Lower lobe of right lung (tissue), 2 donors: Measurements from ENCODE around the gene INO80D. TPM values are rescaled to one million over a fixed set of nuclear protein-coding genes. Genes with fewer than 3 reads are reported as not detected.

Source experiments
- ATAC-seq, 2 donors: fragments of 200-7000 bp; cut with Tn5 transposase; one replicate each; pipeline ENCODE4 v1.9.1; 2020 to 2022; ENCODE audit warnings: mild to moderate bottlenecking in 2 of 2, moderate library complexity in 2 of 2
- DNase-seq: peaks from one replicate; pipeline ENCODE4 v3.0.0-alpha.2; 2020
- H3K27ac ChIP-seq: fragments of 200-600 bp; one replicate; pipeline ENCODE4 v1.8.0; 2022
- H3K27me3 ChIP-seq: fragments of 200-600 bp; one replicate; pipeline ENCODE4 v1.8.0; 2022; ENCODE audit warnings: low read depth
- H3K36me3 ChIP-seq: fragments of 200-600 bp; one replicate; pipeline ENCODE4 v1.8.0; 2022; ENCODE audit warnings: mild to moderate bottlenecking
- H3K4me1 ChIP-seq: fragments of 200-600 bp; one replicate; pipeline ENCODE4 v1.8.0; 2022
- H3K4me3 ChIP-seq: fragments of 200-600 bp; one replicate; pipeline ENCODE4 v1.8.0; 2022; ENCODE audit warnings: mild to moderate bottlenecking
- H3K9me3 ChIP-seq: fragments of 200-600 bp; one replicate; pipeline ENCODE4 v1.8.0; 2022
- intact Hi-C: fragments of 100-400 bp; cut with DNase I; formaldehyde crosslinking; loops from one replicate; pipeline ENCODE4 v1.11.0; 2022
- total RNA-seq: library from RNA; stranded (reverse); fragmentation: NEBNext Ultra II Directional; extraction: Animal tissue kit (Norgen Biotek cat#: 25700); gene quantifications from one replicate; pipeline ENCODE4 v1.2.1, GENCODE V29; 2021
- TF ChIP-seq, protein P1 (sequence below): fragments of 200-600 bp; IDR thresholded peaks from one replicate; pipeline ENCODE4 v1.8.0; 2022; ENCODE audit warnings: antibody characterized with exemption, mild to moderate bottlenecking
- donor health status: DM: no; HTN: yes; CAD: no; lungs with severe emphysema.

Gene INO80D
- total RNA-seq, 1 donor from 2014 or later, result 26.0 TPM

DNA sequence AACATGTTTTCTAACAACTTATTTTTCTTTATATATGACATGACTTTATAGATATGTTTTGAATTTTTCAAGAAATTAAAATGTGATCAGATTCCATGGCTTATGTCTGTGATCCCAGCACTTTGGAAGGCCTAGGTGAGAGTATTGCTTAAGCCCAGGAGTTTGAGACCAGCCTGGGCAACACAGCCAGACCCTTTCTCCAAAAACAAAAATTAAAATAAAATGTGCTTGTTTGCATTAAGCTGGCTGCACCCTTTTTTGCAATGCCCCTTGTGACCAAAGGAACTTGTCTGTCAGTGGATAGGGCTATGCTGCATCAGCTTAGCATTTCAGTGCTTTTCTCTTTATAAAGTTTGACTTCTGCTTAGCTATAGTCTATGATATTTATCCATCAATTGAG, 2.3 kb upstream of the INO80D start:
- no peak overlapping the region for H3K4me3 ChIP-seq
- no peak for ATAC-seq
- peaks cover 27% of the 10 kb centered on the region for H3K4me1 ChIP-seq
- H3K36me3 ChIP-seq, result peaks cover 5% of the 10 kb centered on the region
- no peaks in the 10 kb centered on the region for H3K9me3 ChIP-seq
- intact Hi-C loops, result no loop called here
- H3K27ac ChIP-seq, result no peak overlapping the region
- no peaks in the 10 kb centered on the region for H3K27me3 ChIP-seq
- TF ChIP-seq, protein P1, sequence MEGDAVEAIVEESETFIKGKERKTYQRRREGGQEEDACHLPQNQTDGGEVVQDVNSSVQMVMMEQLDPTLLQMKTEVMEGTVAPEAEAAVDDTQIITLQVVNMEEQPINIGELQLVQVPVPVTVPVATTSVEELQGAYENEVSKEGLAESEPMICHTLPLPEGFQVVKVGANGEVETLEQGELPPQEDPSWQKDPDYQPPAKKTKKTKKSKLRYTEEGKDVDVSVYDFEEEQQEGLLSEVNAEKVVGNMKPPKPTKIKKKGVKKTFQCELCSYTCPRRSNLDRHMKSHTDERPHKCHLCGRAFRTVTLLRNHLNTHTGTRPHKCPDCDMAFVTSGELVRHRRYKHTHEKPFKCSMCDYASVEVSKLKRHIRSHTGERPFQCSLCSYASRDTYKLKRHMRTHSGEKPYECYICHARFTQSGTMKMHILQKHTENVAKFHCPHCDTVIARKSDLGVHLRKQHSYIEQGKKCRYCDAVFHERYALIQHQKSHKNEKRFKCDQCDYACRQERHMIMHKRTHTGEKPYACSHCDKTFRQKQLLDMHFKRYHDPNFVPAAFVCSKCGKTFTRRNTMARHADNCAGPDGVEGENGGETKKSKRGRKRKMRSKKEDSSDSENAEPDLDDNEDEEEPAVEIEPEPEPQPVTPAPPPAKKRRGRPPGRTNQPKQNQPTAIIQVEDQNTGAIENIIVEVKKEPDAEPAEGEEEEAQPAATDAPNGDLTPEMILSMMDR, result no peak
- no peak for DNase-seq

DNA sequence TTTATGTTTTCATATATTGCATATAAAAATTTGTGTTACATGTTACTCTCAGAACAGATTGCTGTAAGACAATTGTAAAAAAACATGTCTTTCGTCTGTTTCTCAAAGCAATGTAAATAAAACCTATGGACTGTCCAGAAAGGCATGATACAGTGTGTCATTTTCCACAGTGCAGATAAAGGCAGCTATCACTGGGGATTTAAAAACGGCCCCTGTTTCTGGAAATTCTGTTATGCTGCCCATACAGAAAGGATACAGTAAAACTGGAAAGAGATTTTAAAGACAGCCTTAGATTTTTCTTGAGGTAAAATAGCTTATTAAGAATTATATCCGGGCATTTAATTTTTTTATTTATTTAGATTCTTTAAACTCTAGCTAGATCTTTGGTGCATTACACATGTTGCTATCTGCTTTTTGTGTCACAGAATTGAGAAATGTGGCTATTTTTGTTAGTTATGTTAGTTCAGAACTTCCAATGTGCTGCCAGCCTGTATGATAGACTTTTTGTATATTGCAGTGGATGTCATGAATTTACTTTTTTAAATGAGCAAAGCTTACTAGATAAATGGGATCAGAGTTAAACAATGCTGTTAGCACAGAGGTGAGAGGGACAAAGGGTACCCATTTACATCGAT, 859 bp upstream of the INO80D start:
- intact Hi-C loops, result no loop called here
- peaks cover 30% of the 10 kb centered on the region for H3K4me1 ChIP-seq

DNA sequence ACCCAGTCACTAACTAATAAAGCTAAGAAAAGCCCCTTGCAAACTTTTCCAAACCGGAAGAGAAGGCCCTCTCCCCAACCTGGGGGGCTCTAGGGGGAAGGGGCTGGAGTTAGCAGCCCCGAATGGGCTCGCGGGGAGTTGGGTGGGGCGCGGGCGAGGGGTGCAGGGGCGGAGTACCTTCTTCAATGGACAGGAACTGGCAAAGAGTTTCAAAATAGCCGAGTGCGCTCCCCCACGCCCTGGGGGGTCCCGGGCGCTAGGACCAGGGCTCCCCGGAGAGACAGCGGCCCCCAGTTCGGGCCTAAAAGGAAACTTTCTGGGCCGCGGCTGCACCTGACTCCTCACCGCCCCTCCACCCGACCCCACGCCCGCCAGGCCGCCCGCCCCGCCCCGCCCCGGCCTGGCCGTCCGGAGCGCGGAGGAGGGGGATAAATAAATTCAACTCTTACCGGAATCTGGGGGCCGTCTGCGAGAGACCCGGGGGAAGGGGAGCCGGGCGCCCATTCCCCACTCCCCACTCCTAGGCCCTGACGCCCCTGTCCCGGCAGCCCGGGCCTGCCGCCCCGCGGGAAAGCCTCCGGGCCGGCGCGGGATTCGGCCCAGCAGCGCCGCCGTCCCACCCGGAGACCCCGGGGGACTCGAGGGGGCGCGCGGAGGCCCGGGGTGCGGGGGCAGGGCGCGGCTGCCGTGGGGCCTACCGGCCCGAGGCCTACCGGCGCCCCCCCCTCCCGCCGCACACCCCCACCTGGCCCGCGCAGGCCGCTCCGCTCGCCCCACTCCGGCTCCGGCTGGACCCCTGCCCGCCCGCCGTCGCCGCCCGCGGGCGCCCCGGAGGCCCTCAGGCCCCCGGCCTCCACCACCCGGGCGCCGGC, 868 bp downstream of the INO80D start:
- Histone ChIP-seq H3K4me3 (peak overlapping the region; percentile 84), H3K27me3 (no peaks in the 10 kb centered on the region), H3K9me3 (no peaks in the 10 kb centered on the region), H3K36me3 (peaks cover 5% of the 10 kb centered on the region), H3K4me1 (peaks cover 30% of the 10 kb centered on the region), H3K27ac (peak overlapping the region; percentile 99)
- ATAC-seq, result peak; percentile 47 to 65
- peak; percentile 60 for DNase-seq
- intact Hi-C loops, result no loop called here
- TF ChIP-seq, protein P1, result no peak

More for the DNA sequence above, 859 bp upstream of the INO80D start:
- peak overlapping the region; percentile 99 for H3K27ac ChIP-seq
- H3K4me3 ChIP-seq, result peak overlapping the region; percentile 84
- no peak for DNase-seq
- H3K9me3 ChIP-seq, result no peaks in the 10 kb centered on the region
- TF ChIP-seq, protein P1, result no peak
- no peak for ATAC-seq
- peaks cover 5% of the 10 kb centered on the region for H3K36me3 ChIP-seq
- no peaks in the 10 kb centered on the region for H3K27me3 ChIP-seq

DNA sequence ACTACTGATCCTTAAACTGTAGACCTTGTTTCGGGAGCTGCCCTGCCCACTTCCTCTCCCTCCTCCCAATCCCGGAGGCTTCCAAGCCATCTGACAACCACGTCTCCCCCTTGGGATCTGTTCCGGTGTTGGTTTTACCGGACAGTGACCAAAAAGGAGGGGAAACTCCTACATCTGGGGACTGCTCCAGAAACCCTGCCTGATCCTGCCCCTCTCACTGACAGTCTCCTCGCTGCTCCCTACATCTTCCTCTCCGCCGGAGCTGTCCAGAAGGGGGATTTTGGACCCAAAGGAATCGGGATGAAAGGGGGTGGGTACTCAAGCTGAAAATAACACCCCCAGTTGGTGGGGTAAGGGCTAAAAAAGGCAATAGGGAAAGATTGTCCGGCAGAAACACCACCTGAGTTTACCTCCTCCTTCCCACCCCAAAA, 1.5 kb downstream of the INO80D start:
- peak overlapping the region; percentile 99 for H3K27ac ChIP-seq
- H3K27me3 ChIP-seq, result no peaks in the 10 kb centered on the region
- intact Hi-C loops, result no loop called here
- ATAC-seq (peak; percentile 54 to 62), DNase-seq (peak; percentile 46)
- TF ChIP-seq, protein P1, result no peak
- peaks cover 30% of the 10 kb centered on the region for H3K4me1 ChIP-seq
- H3K9me3 ChIP-seq, result no peaks in the 10 kb centered on the region
- H3K36me3 ChIP-seq, result no peaks in the 10 kb centered on the region
- peak overlapping the region; percentile 84 for H3K4me3 ChIP-seq

DNA sequence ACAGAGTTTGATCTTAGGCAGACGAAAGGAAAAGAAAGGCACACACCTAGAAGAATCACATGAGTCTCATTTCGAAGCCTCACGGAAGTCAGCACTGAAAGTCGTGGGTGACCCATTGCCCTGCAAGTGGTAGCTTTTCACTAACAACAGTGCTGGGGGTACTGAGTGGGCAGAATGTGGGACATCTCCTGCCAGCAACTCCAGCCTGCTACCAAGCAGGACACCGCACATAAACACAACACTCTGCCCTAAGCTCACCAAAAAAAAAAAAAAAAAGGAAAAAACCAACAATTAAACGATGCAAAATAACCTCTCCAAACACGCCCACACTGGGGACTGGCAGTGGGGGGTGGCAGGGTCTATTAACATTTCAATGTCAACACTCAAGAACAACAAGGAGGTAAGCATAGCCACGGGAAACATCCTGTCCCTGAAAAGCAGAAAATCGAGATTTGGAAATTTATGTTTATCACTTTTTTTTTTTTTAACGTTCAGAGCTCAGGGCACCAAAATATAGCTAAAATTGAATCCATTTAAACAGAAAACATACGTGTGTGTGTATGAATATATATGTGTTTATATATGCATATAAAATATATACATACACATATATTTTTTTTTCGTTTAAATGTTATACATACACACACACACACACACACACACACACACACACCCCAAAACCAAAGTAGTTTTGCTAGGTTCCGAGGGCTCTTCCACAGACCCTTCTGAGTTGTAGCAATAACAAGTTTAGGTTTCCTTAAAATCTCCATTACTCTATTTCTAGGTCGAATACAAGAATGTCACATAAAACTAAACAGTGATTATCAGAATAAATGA, 2.2 kb downstream of the INO80D start:
- no peaks in the 10 kb centered on the region for H3K27me3 ChIP-seq
- ATAC-seq (no peak), DNase-seq (no peak)
- H3K4me3 ChIP-seq, result peak overlapping the region; percentile 84
- TF ChIP-seq, protein P1, result no peak
- H3K4me1 ChIP-seq, result peaks cover 30% of the 10 kb centered on the region
- H3K36me3 ChIP-seq, result no peaks in the 10 kb centered on the region
- intact Hi-C loops, result no loop called here
- peak overlapping the region; percentile 99 for H3K27ac ChIP-seq
- H3K9me3 ChIP-seq, result no peaks in the 10 kb centered on the region
